HG03135 (cell line): ENCODE results near the gene BBS5.
"Not testable (repeated sequence)": the region's sequence is repeated elsewhere in the genome, so short reads cannot be mapped to it uniquely, and the experiment has no call there.

ENCODE experiments used
- ATAC-seq: cut with Tn5 transposase; IDR thresholded peaks from one replicate; pipeline ENCODE4 v1.9.1; 2021; ENCODE audit warnings: mild to moderate bottlenecking, moderate library complexity; ENCODE audit not compliant: unreplicated experiment

BBS5 gene

GRCh38 chr2:169479257-169480078, at the start of gene BBS5:
Gene BBS5, plus strand, starts transcription at chr2:169479494. Its CDS starts 60 bp downstream, at chr2:169479554.
- peak; percentile 94 for ATAC-seq

- ATAC-seq = not testable (repeated sequence)
Measured at GRCh38 chr2:169431772-169432171, 47.5 kb upstream of the BBS5 start.

GRCh38 chr2:169434236-169434635, 45.1 kb upstream of the BBS5 start:
- not testable (repeated sequence) for ATAC-seq

GRCh38 chr2:169438466-169439072, 40.7 kb upstream of the BBS5 start:
- no peak for ATAC-seq

- ATAC-seq = no peak
Measured at GRCh38 chr2:169439900-169440299, 39.4 kb upstream of the BBS5 start.

- ATAC-seq = no peak
Measured at GRCh38 chr2:169446452-169446851, 32.8 kb upstream of the BBS5 start.

- no peak for ATAC-seq
Measured at GRCh38 chr2:169448316-169448715, 31.0 kb upstream of the BBS5 start.

- ATAC-seq = no peak
Measured at GRCh38 chr2:169448865-169449264, 30.4 kb upstream of the BBS5 start.

- ATAC-seq = no peak
Measured at GRCh38 chr2:169452080-169452479, 27.2 kb upstream of the BBS5 start.

- not testable (repeated sequence) for ATAC-seq
Measured at GRCh38 chr2:169453044-169453443, 26.2 kb upstream of the BBS5 start.

- no peak for ATAC-seq
Measured at GRCh38 chr2:169461143-169461542, 18.2 kb upstream of the BBS5 start.

GRCh38 chr2:169462896-169463695, 16.2 kb upstream of the BBS5 start:
- no peak for ATAC-seq

GRCh38 chr2:169464466-169464865, 14.8 kb upstream of the BBS5 start:
- ATAC-seq = no peak

- no peak for ATAC-seq
Measured at GRCh38 chr2:169464882-169465281, 14.4 kb upstream of the BBS5 start.

- ATAC-seq = no peak
Measured at GRCh38 chr2:169468841-169469240, 10.5 kb upstream of the BBS5 start.

- ATAC-seq = no peak
Measured at GRCh38 chr2:169469952-169470572, 9.2 kb upstream of the BBS5 start.

- ATAC-seq = no peak
Measured at GRCh38 chr2:169472249-169472648, 7.0 kb upstream of the BBS5 start.

- no peak for ATAC-seq
Measured at GRCh38 chr2:169476459-169476858, 2.8 kb upstream of the BBS5 start.

- no peak for ATAC-seq
Measured at GRCh38 chr2:169478339-169478738, 955 bp upstream of the BBS5 start.

- no peak for ATAC-seq
Measured at GRCh38 chr2:169478745-169479256, 493 bp upstream of the BBS5 start.

GRCh38 chr2:169480079-169480465, 778 bp downstream of the BBS5 start:
- ATAC-seq = no peak
